ENCODE measurements around the gene KCTD16. TPM values are rescaled to one million over a fixed set of nuclear protein-coding genes. Genes with fewer than 3 reads are reported as not detected.

Gene KCTD16
- total RNA-seq (2021; ENCODE audit: unreplicated experiment) (0.64 TPM), Bru-seq, nascent RNA (percentile 26 among the genes with signal in this experiment), BruChase-seq, experiment 1, labeled RNA remaining after a 6-hour chase (percentile 26 among the genes with signal in this experiment), BruChase-seq, experiment 2, labeled RNA remaining after a 2-hour chase (percentile 35 among the genes with signal in this experiment)
- polyA plus RNA-seq (2012), result 0.14 and 0.17 TPM in 2 replicates
- long read RNA-seq, result 0 reads

DNA sequence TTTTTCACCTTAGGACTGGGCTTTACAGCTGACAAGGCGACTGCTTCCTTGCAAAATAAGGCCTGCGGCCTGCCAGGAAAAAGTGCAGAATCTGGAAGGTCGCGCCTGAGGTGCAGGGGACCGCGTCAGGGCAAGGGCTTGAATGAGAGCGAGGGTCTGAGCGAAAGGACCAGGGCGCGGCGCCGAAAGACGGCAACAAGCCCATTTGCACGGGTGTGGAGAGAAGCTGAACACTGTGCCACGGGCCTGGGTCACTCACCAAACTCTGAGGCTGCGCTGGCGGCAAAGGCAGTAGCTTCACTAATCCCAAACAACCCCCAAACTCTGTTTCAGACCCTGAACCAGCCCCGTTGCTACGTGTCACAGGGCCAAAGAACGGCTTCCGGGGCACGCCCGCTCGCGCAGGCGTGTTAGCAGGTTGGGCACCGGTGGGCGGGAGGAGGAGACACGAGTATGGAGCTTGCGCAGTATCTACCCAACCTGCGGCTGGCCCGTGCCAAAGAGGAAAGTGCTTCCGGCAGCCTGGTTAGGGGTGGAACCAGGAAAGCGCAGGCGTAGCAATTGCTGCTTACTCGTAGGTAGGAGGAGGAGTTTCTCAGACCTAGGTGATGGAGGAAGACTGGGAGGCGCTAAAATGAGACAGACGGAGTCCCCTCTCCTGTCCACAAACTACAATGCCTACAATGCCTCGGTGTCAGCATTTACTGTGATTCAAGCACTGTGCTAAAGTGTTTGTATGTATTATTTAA, at the start of gene KCTD16, which contains the start of gene YIPF5:
Gene KCTD16 (plus strand): TSS at position 598 of the 749 bp plus-strand sequence.
Gene YIPF5 (minus strand): TSS at position 384 of the 749 bp plus-strand sequence. CDS start 704 bp downstream, outside the sequence.
- no peaks in the 10 kb centered on the region for H4K20me1 ChIP-seq (ENCODE audit: insufficient read depth)
- RAD21 ChIA-PET (ENCODE audit: low non-redundant PET in 1 of 2, low total read pairs in 2 of 2, uncharacterized antibody in 2 of 2, unreplicated experiment in 2 of 2), result no interaction called here
- no peak for TF ChIP-seq EZH2 (IDR thresholded peaks at IDR 0.05)
- TF ChIP-seq CEBPB (IDR thresholded peaks at IDR 0.05; ENCODE audit: low read depth), result no peak
- TF ChIP-seq, protein P1, sequence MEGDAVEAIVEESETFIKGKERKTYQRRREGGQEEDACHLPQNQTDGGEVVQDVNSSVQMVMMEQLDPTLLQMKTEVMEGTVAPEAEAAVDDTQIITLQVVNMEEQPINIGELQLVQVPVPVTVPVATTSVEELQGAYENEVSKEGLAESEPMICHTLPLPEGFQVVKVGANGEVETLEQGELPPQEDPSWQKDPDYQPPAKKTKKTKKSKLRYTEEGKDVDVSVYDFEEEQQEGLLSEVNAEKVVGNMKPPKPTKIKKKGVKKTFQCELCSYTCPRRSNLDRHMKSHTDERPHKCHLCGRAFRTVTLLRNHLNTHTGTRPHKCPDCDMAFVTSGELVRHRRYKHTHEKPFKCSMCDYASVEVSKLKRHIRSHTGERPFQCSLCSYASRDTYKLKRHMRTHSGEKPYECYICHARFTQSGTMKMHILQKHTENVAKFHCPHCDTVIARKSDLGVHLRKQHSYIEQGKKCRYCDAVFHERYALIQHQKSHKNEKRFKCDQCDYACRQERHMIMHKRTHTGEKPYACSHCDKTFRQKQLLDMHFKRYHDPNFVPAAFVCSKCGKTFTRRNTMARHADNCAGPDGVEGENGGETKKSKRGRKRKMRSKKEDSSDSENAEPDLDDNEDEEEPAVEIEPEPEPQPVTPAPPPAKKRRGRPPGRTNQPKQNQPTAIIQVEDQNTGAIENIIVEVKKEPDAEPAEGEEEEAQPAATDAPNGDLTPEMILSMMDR (IDR thresholded peaks at IDR 0.05 in 2 of 3, conservative IDR thresholded peaks at IDR 0.05 in 1 of 3; ENCODE audit: borderline replicate concordance in 1 of 3, insufficient read depth in 1 of 3, low read depth in 2 of 3, low read length in 2 of 3), result no peak
- TF ChIP-seq ZNF274 (IDR thresholded peaks at IDR 0.05; ENCODE audit: low read depth, low read length), result no peak
- peak; percentile 56 for TF ChIP-seq SP1 (IDR thresholded peaks at IDR 0.05; ENCODE audit: low read depth)
- TF ChIP-seq, protein P2, sequence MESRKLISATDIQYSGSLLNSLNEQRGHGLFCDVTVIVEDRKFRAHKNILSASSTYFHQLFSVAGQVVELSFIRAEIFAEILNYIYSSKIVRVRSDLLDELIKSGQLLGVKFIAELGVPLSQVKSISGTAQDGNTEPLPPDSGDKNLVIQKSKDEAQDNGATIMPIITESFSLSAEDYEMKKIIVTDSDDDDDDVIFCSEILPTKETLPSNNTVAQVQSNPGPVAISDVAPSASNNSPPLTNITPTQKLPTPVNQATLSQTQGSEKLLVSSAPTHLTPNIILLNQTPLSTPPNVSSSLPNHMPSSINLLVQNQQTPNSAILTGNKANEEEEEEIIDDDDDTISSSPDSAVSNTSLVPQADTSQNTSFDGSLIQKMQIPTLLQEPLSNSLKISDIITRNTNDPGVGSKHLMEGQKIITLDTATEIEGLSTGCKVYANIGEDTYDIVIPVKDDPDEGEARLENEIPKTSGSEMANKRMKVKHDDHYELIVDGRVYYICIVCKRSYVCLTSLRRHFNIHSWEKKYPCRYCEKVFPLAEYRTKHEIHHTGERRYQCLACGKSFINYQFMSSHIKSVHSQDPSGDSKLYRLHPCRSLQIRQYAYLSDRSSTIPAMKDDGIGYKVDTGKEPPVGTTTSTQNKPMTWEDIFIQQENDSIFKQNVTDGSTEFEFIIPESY (IDR thresholded peaks at IDR 0.05; ENCODE audit: extremely low read depth, insufficient replicate concordance, low read length), result no peak
- peak; percentile 96 for TF ChIP-seq SRF (IDR thresholded peaks at IDR 0.05; ENCODE audit: low read depth)
- TF ChIP-seq EGR1 (IDR thresholded peaks at IDR 0.05; ENCODE audit: low read depth), result peak; percentile 80
- TF ChIP-seq RAD21 (IDR thresholded peaks at IDR 0.05; ENCODE audit: low read depth), result no peak
- TF ChIP-seq ELF1 (IDR thresholded peaks at IDR 0.05; ENCODE audit: borderline replicate concordance, low read depth), result peak; percentile 50; the same call in 1 of the 2 replicates
- TF ChIP-seq, protein P3, sequence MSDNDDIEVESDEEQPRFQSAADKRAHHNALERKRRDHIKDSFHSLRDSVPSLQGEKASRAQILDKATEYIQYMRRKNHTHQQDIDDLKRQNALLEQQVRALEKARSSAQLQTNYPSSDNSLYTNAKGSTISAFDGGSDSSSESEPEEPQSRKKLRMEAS (IDR thresholded peaks at IDR 0.05), result 0 out of 2 replicates have a peak, but pooled peaks have one; percentile 22
- TF ChIP-seq, protein P4, sequence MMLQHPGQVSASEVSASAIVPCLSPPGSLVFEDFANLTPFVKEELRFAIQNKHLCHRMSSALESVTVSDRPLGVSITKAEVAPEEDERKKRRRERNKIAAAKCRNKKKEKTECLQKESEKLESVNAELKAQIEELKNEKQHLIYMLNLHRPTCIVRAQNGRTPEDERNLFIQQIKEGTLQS (IDR thresholded peaks at IDR 0.05), result no peak
- no peak for TF ChIP-seq CBX3 (IDR thresholded peaks at IDR 0.05; ENCODE audit: low read depth)
- peak; percentile 42 for TF ChIP-seq TCF7L2 (IDR thresholded peaks at IDR 0.05; ENCODE audit: borderline replicate concordance, extremely low read depth, insufficient read depth, insufficient read length)
- peak; percentile 66 for TF ChIP-seq SIN3A (IDR thresholded peaks at IDR 0.05; ENCODE audit: low read depth)
- TF ChIP-seq POLR2A (IDR thresholded peaks at IDR 0.05; ENCODE audit: borderline replicate concordance, extremely low read depth, insufficient read depth, insufficient read length), result peak; percentile 84
- peak; percentile 87 for TF ChIP-seq POLR2AphosphoS5 (IDR thresholded peaks at IDR 0.05; ENCODE audit: low read depth, low read length)
- TF ChIP-seq JUND (IDR thresholded peaks at IDR 0.05), result no peak
- no peak for TF ChIP-seq EZH2phosphoT487 (IDR thresholded peaks at IDR 0.05; ENCODE audit: borderline replicate concordance)
- no peak for TF ChIP-seq ZFX (IDR thresholded peaks at IDR 0.05)
- TF ChIP-seq YY1 (IDR thresholded peaks at IDR 0.05; ENCODE audit: extremely low read depth, insufficient replicate concordance, low read depth, low read length), result peak; percentile 45

More for the DNA sequence above, at the start of gene KCTD16, which contains the start of gene YIPF5:
- Histone ChIP-seq H3K9ac (ENCODE audit: low read length) (peak within 1 kb of the TSS; percentile 73), H3K27me3 (ENCODE audit: insufficient read depth, low read length) (no peaks in the 10 kb centered on the region), H3K36me3 (ENCODE audit: control insufficient read depth in 1 of 2, insufficient read depth in 2 of 2, low read length in 2 of 2) (peaks cover under 1 to 4% of the 10 kb centered on the region in 2 experiments; a peak in 1 of 4 replicates), H3K9me2 (ENCODE audit: insufficient read depth) (no peaks in the 10 kb centered on the region), H3K27ac (ENCODE audit: low read depth, low read length) (peak within 1 kb of the TSS; percentile 19; the same call in 1 of the 2 replicates), H3K4me2 (ENCODE audit: low read length) (peak within 1 kb of the TSS; percentile 78), H3K4me1 (ENCODE audit: control insufficient read depth in 1 of 2, insufficient read depth in 2 of 2, low read length in 2 of 2) (peaks cover 7 to 14% of the 10 kb centered on the region in 2 experiments; a peak in 2 of 4 replicates), H3K9me3 (ENCODE audit: control insufficient read depth in 1 of 2, insufficient read depth in 1 of 2, low read depth in 1 of 2, low read length in 2 of 2) (no peaks in the 10 kb centered on the region), H3K4me3 (replicated peaks in 1 of 2; ENCODE audit: low read depth in 1 of 2, low read length in 2 of 2) (peak within 1 kb of the TSS; percentile 85 to 95), H2AFZ (ENCODE audit: low read depth, low read length, poor library complexity, severe bottlenecking) (peak within 1 kb of the TSS; percentile 93), H3K79me2 (ENCODE audit: insufficient read depth, low read length) (peaks cover 41% of the 10 kb centered on the region)
- ChIA-PET POLR2A (interaction anchor here (0.6 to 1.1 kb wide), 3 partner anchors 10 to 1072 kb away, joined by 3 read pairs; no protein-coding TSS in a partner anchor), CTCF (interaction anchor here (0.6 to 1.5 kb wide), 3 partner anchors 10 to 311 kb away, joined by 3 to 4 read pairs (median 3); no protein-coding TSS in a partner anchor)
- no TSS peak for BruUV-seq (replicated peaks)
- intact Hi-C loops (cut with micrococcal nuclease), result loop anchor here (10.0 kb wide), 1 partner anchor 1456 kb away; no protein-coding TSS in a partner anchor
- peak; percentile 100 for ATAC-seq
- DNase-seq (ENCODE audit: low read depth, low spot score), result peak; percentile 92

Data from HCT116 (cell line).